PC-3 (cell line): Measurements from ENCODE around the gene FOXE1. TPM values are rescaled to one million over a fixed set of nuclear protein-coding genes. Genes with fewer than 3 reads are reported as not detected.

Experiments
- ATAC-seq: fragments of 200-7000 bp; cut with Tn5 transposase; 2 replicates; pipeline ENCODE4 v1.9.1; 2020; ENCODE audit warnings: mild to moderate bottlenecking, moderate library complexity
- BruUV-seq: library from RNA; stranded (reverse); fragments of 400-500 nt; replicated peaks from 2 replicates; lab custom pipeline; 2021; lab: Mats Ljungman, UMichigan
- CTCF ChIA-PET: fragments of 300-600 bp; sonication (Branson Sonifier 250); formaldehyde crosslinking; loops from one replicate; lab custom pipeline; 2022; ENCODE audit warnings: antibody characterized with exemption; lab: Charles Lee
- POLR2A ChIA-PET: fragments of 300-600 bp; sonication (Branson Sonifier 250); formaldehyde crosslinking; loops from one replicate; lab custom pipeline; 2022; ENCODE audit warnings: antibody characterized with exemption; ENCODE audit not compliant: unreplicated experiment; lab: Charles Lee
- DNase-seq: peaks from one replicate; pipeline ENCODE4 v3.0.0-alpha.2; 2015
- H2AFZ ChIP-seq: fragments of 300-600 bp; sonication (generic); 2 replicates; pipeline ENCODE4 v1.6.0; 2016; ENCODE audit warnings: antibody characterized with exemption, low read length
- H3F3A ChIP-seq: fragments of 300-600 bp; sonication (generic); one replicate; pipeline ENCODE4 v1.6.0; 2017; ENCODE audit warnings: antibody characterized with exemption, low read length, control low read depth, mild to moderate bottlenecking; ENCODE audit not compliant: unreplicated experiment
- H3K27ac ChIP-seq: fragments of 300-600 bp; sonication (generic); 2 replicates; pipeline ENCODE4 v1.5.1; 2016; ENCODE audit warnings: mild to moderate bottlenecking, low read length
- H3K27me3 ChIP-seq: fragments of 300-600 bp; sonication (generic); 2 replicates; pipeline ENCODE4 v1.6.1; 2016; ENCODE audit warnings: low read length, mixed read lengths
- H3K36me3 ChIP-seq: fragments of 300-600 bp; sonication (generic); 2 replicates; pipeline ENCODE4 v1.6.1; 2016; ENCODE audit warnings: low read depth, mixed run types, low read length, mixed read lengths
- H3K4me1 ChIP-seq: fragments of 300-600 bp; sonication (generic); 2 replicates; pipeline ENCODE4 v1.5.1; 2016; ENCODE audit warnings: low read length; ENCODE audit not compliant: insufficient read depth
- H3K4me2 ChIP-seq: fragments of 300-600 bp; sonication (generic); 2 replicates; pipeline ENCODE4 v1.6.0; 2016; ENCODE audit warnings: low read length
- H3K4me3 ChIP-seq: fragments of 300-600 bp; sonication (generic); 2 replicates; pipeline ENCODE4 v1.5.1; 2016; ENCODE audit warnings: mild to moderate bottlenecking, low read length, mixed read lengths
- H3K79me2 ChIP-seq: fragments of 300-600 bp; sonication (generic); 2 replicates; pipeline ENCODE4 v1.6.1; 2017; ENCODE audit warnings: low read length, mixed read lengths
- H3K9ac ChIP-seq: fragments of 300-600 bp; sonication (generic); 2 replicates; pipeline ENCODE4 v1.6.0; 2016; ENCODE audit warnings: mild to moderate bottlenecking, low read length
- H3K9me2 ChIP-seq: fragments of 300-600 bp; sonication (generic); replicated peaks from 2 replicates; pipeline ENCODE4 v1.6.1; 2016; ENCODE audit warnings: mixed run types, low read length, mixed read lengths
- H3K9me3 ChIP-seq: fragments of 300-600 bp; sonication (generic); 2 replicates; pipeline ENCODE4 v1.6.1; 2016; ENCODE audit warnings: low read length, mixed read lengths
- H4K20me1 ChIP-seq: fragments of 300-600 bp; sonication (generic); 2 replicates; pipeline ENCODE4 v1.6.1; 2016; ENCODE audit warnings: low read length, mixed read lengths
- EZH2 ChIP-seq: fragments of 300-600 bp; sonication (generic); IDR thresholded peaks from one replicate; pipeline ENCODE4 v1.6.1; 2017; ENCODE audit warnings: antibody characterized with exemption, mild to moderate bottlenecking, low read length; ENCODE audit not compliant: unreplicated experiment
- EZH2phosphoT487 ChIP-seq: fragments of 300-600 bp; sonication (generic); IDR thresholded peaks from 2 replicates; pipeline ENCODE4 v1.6.1; 2018; ENCODE audit warnings: mild to moderate bottlenecking, antibody characterized with exemption, low read length, borderline replicate concordance
- intact Hi-C: fragments of 100-400 bp; cut with micrococcal nuclease; formaldehyde crosslinking; loops from 2 replicates; pipeline ENCODE4 v1.9.0; 2023
- total RNA-seq: library from RNA; depleted of rRNA; stranded (reverse); fragments of >200 nt; gene quantifications from 2 replicates; pipeline ENCODE4 v1.2.3, GENCODE V29; 2014
- TF ChIP-seq, protein P1 (sequence below): fragments of 300-600 bp; sonication (generic); conservative IDR thresholded peaks from 2 replicates; pipeline ENCODE4 v1.5.1; 2017; ENCODE audit warnings: antibody characterized with exemption, low read depth, mild to moderate bottlenecking, low read length

FOXE1 gene
- total RNA-seq, 1 experiment from 2014 or later, result not detected

DNA sequence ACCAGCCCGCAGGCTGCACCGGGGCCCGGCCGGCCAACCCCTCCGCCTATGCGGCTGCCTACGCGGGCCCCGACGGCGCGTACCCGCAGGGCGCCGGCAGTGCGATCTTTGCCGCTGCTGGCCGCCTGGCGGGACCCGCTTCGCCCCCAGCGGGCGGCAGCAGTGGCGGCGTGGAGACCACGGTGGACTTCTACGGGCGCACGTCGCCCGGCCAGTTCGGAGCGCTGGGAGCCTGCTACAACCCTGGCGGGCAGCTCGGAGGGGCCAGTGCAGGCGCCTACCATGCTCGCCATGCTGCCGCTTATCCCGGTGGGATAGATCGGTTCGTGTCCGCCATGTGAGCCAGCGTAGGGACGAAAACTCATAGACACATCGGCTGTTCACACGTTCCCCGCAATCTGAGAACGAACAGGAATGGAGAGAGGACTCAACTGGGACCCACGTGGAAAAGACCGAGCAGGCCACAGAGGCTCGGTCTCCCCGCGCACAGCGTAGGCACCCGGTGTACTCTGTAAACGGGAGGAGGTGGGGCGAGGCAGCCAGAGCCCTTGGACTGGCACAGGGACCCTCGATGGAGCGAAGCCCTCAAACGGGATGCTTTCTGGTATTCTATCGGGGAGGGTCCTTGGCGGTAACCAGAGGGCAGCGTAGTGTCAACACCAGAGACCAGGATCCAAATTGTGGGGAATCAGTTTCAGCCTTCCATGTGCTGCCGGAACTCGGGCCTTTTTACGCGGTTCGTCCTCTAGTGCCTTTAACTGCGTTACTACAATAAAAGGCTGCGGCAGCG lies 1.9 kb downstream of the FOXE1 start:
- no peaks in the 10 kb centered on the region for H3K9me2 ChIP-seq
- no peak overlapping the region for H3K27ac ChIP-seq
- H3K27me3 ChIP-seq, result no peaks in the 10 kb centered on the region
- no peaks in the 10 kb centered on the region for H3F3A ChIP-seq
- DNase-seq (no peak), ATAC-seq (no peak)
- no peaks in the 10 kb centered on the region for H4K20me1 ChIP-seq
- intact Hi-C loops, result no loop called here
- H3K9ac ChIP-seq, result no peak overlapping the region
- no peaks in the 10 kb centered on the region for H3K79me2 ChIP-seq
- BruUV-seq, result no TSS peak
- no peak overlapping the region for H3K4me3 ChIP-seq
- no peak overlapping the region for H2AFZ ChIP-seq
- TF ChIP-seq, protein P1, sequence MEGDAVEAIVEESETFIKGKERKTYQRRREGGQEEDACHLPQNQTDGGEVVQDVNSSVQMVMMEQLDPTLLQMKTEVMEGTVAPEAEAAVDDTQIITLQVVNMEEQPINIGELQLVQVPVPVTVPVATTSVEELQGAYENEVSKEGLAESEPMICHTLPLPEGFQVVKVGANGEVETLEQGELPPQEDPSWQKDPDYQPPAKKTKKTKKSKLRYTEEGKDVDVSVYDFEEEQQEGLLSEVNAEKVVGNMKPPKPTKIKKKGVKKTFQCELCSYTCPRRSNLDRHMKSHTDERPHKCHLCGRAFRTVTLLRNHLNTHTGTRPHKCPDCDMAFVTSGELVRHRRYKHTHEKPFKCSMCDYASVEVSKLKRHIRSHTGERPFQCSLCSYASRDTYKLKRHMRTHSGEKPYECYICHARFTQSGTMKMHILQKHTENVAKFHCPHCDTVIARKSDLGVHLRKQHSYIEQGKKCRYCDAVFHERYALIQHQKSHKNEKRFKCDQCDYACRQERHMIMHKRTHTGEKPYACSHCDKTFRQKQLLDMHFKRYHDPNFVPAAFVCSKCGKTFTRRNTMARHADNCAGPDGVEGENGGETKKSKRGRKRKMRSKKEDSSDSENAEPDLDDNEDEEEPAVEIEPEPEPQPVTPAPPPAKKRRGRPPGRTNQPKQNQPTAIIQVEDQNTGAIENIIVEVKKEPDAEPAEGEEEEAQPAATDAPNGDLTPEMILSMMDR, result no peak
- TF ChIP-seq EZH2phosphoT487 (no peak), EZH2 (no peak)
- H3K4me1 ChIP-seq, result no peaks in the 10 kb centered on the region
- CTCF ChIA-PET, result no interaction called here
- POLR2A ChIA-PET, result no interaction called here
- H3K4me2 ChIP-seq, result no peak overlapping the region
- no peaks in the 10 kb centered on the region for H3K36me3 ChIP-seq
- H3K9me3 ChIP-seq, result no peaks in the 10 kb centered on the region

DNA sequence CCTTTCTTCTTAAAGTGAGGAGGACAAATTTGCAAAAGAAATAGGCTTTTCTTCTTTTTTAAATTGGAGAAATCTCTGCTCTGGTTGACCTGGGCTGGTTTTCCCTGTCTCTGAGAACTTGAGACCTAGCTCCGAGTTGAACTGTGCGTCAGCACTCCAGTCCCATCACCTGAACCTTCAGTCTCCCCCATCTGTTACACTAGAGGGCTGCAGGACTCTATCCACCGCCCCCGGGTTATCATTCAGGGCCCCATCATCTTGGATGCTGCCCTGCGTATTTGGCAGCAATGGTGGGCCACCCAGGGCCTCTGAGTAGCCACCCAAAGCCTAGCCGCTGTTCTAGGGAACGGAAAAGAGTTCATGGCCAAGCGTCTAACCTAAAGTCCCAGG lies 2.5 kb downstream of the FOXE1 start:
- POLR2A ChIA-PET, result no interaction called here
- Histone ChIP-seq H3K4me3 (no peak overlapping the region), H4K20me1 (no peaks in the 10 kb centered on the region), H3K36me3 (no peaks in the 10 kb centered on the region), H3K9me3 (no peaks in the 10 kb centered on the region), H3K9me2 (no peaks in the 10 kb centered on the region), H2AFZ (no peak overlapping the region), H3K79me2 (no peaks in the 10 kb centered on the region), H3K27me3 (no peaks in the 10 kb centered on the region), H3K9ac (no peak overlapping the region), H3K4me1 (no peaks in the 10 kb centered on the region), H3K27ac (no peak overlapping the region), H3F3A (no peaks in the 10 kb centered on the region), H3K4me2 (no peak overlapping the region)
- DNase-seq (no peak), ATAC-seq (no peak)
- TF ChIP-seq EZH2phosphoT487, result no peak
- TF ChIP-seq, protein P1, result no peak
- TF ChIP-seq EZH2, result no peak
- intact Hi-C loops, result no loop called here
- CTCF ChIA-PET, result no interaction called here
- BruUV-seq, result no TSS peak

DNA sequence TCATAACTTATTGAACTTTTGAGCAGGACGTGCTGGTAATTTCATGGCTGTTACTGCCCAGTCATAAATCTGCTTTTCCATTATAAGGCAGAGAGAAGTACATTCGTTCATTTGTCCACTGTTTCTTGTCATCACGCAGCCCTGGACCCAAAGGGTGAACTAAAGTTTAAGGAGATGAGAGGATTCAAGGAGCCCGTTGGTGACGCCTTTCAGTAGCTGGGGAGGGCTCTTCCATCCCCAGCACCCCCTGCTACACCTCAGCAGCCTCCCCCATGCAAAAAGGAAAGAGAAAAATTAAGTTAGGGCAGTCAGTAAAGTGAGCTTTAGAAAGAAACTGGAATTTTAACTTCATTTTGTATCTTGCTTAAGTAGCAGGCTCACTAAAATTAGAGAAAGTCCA lies 2.9 kb downstream of the FOXE1 start:
- Histone ChIP-seq H3K79me2 (no peaks in the 10 kb centered on the region), H3K9me3 (no peaks in the 10 kb centered on the region), H3K4me3 (no peak overlapping the region), H4K20me1 (no peaks in the 10 kb centered on the region), H3K27ac (no peak overlapping the region), H3K9ac (no peak overlapping the region), H3K36me3 (no peaks in the 10 kb centered on the region), H3K4me2 (no peak overlapping the region), H2AFZ (no peak overlapping the region), H3K27me3 (no peaks in the 10 kb centered on the region), H3K9me2 (no peaks in the 10 kb centered on the region), H3K4me1 (no peaks in the 10 kb centered on the region), H3F3A (no peaks in the 10 kb centered on the region)
- no peak for ATAC-seq
- CTCF ChIA-PET, result no interaction called here
- POLR2A ChIA-PET, result no interaction called here
- no TSS peak for BruUV-seq
- TF ChIP-seq EZH2 (no peak), EZH2phosphoT487 (no peak)
- TF ChIP-seq, protein P1, result no peak
- intact Hi-C loops, result no loop called here
- DNase-seq, result no peak
